Measurements from ENCODE around the gene RILPL1.

RILPL1 gene

GRCh38 chr12:123478069-123478468, 55.5 kb downstream of the RILPL1 start:
- no peaks in the 10 kb centered on the region for H3K36me3 ChIP-seq (ENCODE audit: insufficient read depth)
- no peaks in the 10 kb centered on the region for H3K27me3 ChIP-seq (ENCODE audit: insufficient read depth, low read depth)
- no peak overlapping the region for H2AFZ ChIP-seq (ENCODE audit: low read depth)
- no peak for TF ChIP-seq CTCF (conservative IDR thresholded peaks at IDR 0.05; ENCODE audit: low read depth, low read length)
- H3K79me2 ChIP-seq (ENCODE audit: insufficient read depth, low read depth) = no peaks in the 10 kb centered on the region
- H3K4me2 ChIP-seq = no peak overlapping the region
- no peak overlapping the region for H3K9ac ChIP-seq
- H4K20me1 ChIP-seq (ENCODE audit: insufficient read depth) = no peaks in the 10 kb centered on the region
- H3K4me1 ChIP-seq (ENCODE audit: low read depth, poor library complexity, severe bottlenecking) = no peaks in the 10 kb centered on the region
- H3K4me3 ChIP-seq (IDR thresholded peaks at IDR 0.05; ENCODE audit: insufficient read depth, low read depth, low read length) = no peak overlapping the region
- H3K27ac ChIP-seq = no peak overlapping the region

- Histone ChIP-seq H3K4me1 (ENCODE audit: low read depth, poor library complexity, severe bottlenecking) (no peaks in the 10 kb centered on the region), H3K27me3 (ENCODE audit: insufficient read depth, low read depth) (no peaks in the 10 kb centered on the region), H3K9ac (no peak overlapping the region), H2AFZ (ENCODE audit: low read depth) (no peak overlapping the region), H3K4me3 (IDR thresholded peaks at IDR 0.05; ENCODE audit: insufficient read depth, low read depth, low read length) (no peak overlapping the region), H3K27ac (no peak overlapping the region), H4K20me1 (ENCODE audit: insufficient read depth) (no peaks in the 10 kb centered on the region), H3K36me3 (ENCODE audit: insufficient read depth) (no peaks in the 10 kb centered on the region), H3K79me2 (ENCODE audit: insufficient read depth, low read depth) (no peaks in the 10 kb centered on the region), H3K4me2 (no peak overlapping the region)
- TF ChIP-seq CTCF (conservative IDR thresholded peaks at IDR 0.05; ENCODE audit: low read depth, low read length) = no peak
Measured at GRCh38 chr12:123475246-123475703, 58.2 kb downstream of the RILPL1 start.

GRCh38 chr12:123474485-123475245, 58.9 kb downstream of the RILPL1 start:
- Histone ChIP-seq H3K79me2 (ENCODE audit: insufficient read depth, low read depth) (no peaks in the 10 kb centered on the region), H3K4me1 (ENCODE audit: low read depth, poor library complexity, severe bottlenecking) (no peaks in the 10 kb centered on the region), H3K27ac (no peak overlapping the region), H2AFZ (ENCODE audit: low read depth) (no peak overlapping the region), H3K9ac (no peak overlapping the region), H3K4me2 (no peak overlapping the region), H3K36me3 (ENCODE audit: insufficient read depth) (no peaks in the 10 kb centered on the region), H4K20me1 (ENCODE audit: insufficient read depth) (no peaks in the 10 kb centered on the region), H3K4me3 (IDR thresholded peaks at IDR 0.05; ENCODE audit: insufficient read depth, low read depth, low read length) (no peak overlapping the region), H3K27me3 (ENCODE audit: insufficient read depth, low read depth) (no peaks in the 10 kb centered on the region)
- no peak for TF ChIP-seq CTCF (conservative IDR thresholded peaks at IDR 0.05; ENCODE audit: low read depth, low read length)

GRCh38 chr12:123472438-123472849, 61.1 kb downstream of the RILPL1 start:
- Histone ChIP-seq H4K20me1 (ENCODE audit: insufficient read depth) (no peaks in the 10 kb centered on the region), H3K4me2 (no peak overlapping the region), H2AFZ (ENCODE audit: low read depth) (no peak overlapping the region), H3K4me1 (ENCODE audit: low read depth, poor library complexity, severe bottlenecking) (no peaks in the 10 kb centered on the region), H3K79me2 (ENCODE audit: insufficient read depth, low read depth) (no peaks in the 10 kb centered on the region), H3K27ac (no peak overlapping the region), H3K27me3 (ENCODE audit: insufficient read depth, low read depth) (no peaks in the 10 kb centered on the region), H3K36me3 (ENCODE audit: insufficient read depth) (no peaks in the 10 kb centered on the region), H3K4me3 (IDR thresholded peaks at IDR 0.05; ENCODE audit: insufficient read depth, low read depth, low read length) (no peak overlapping the region), H3K9ac (no peak overlapping the region)
- TF ChIP-seq CTCF (conservative IDR thresholded peaks at IDR 0.05; ENCODE audit: low read depth, low read length) = no peak
